Stimulated activated CD8-positive, alpha-beta memory T cell treated with anti-CD3 and anti-CD28 coated beads, Interleukin-15, amount 100 ng/mL, for 24 hours (primary cell): ENCODE results near the gene CPNE1.

Source experiments
- DNase-seq: peaks from one replicate; pipeline ENCODE4 v3.0.0-alpha.2; 2020; ENCODE audit warnings: low read depth

The CPNE1 gene

GRCh38 chr20:35653893-35654292 is 10.8 kb downstream of the CPNE1 start:
- DNase-seq: no peak

- no peak for DNase-seq
Observed at GRCh38 chr20:35653430-35653734, 11.3 kb downstream of the CPNE1 start.

- no peak for DNase-seq
Observed at GRCh38 chr20:35652641-35653429, 11.9 kb downstream of the CPNE1 start.

GRCh38 chr20:35651958-35652357 is 12.7 kb downstream of the CPNE1 start:
- DNase-seq: no peak

- DNase-seq: no peak
Observed at GRCh38 chr20:35650632-35651031, 14.1 kb downstream of the CPNE1 start.

- no peak for DNase-seq
Observed at GRCh38 chr20:35648836-35649235, 15.9 kb downstream of the CPNE1 start.

GRCh38 chr20:35644806-35645205 is 19.9 kb downstream of the CPNE1 start:
- DNase-seq: no peak

- DNase-seq: no peak
Observed at GRCh38 chr20:35643045-35643444, 21.7 kb downstream of the CPNE1 start.

GRCh38 chr20:35641743-35642142 is 23.0 kb downstream of the CPNE1 start:
- no peak for DNase-seq

- no peak for DNase-seq
Observed at GRCh38 chr20:35640724-35641123, 24.0 kb downstream of the CPNE1 start.

GRCh38 chr20:35638751-35639150 is 25.9 kb downstream of the CPNE1 start:
- no peak for DNase-seq

- DNase-seq: no peak
Observed at GRCh38 chr20:35637276-35637675, 27.4 kb downstream of the CPNE1 start.

GRCh38 chr20:35636095-35636494 is 28.6 kb downstream of the CPNE1 start:
- DNase-seq: no peak

GRCh38 chr20:35635652-35636051 is 29.0 kb downstream of the CPNE1 start:
- DNase-seq: no peak

GRCh38 chr20:35632539-35633115 is 32.1 kb downstream of the CPNE1 start:
- no peak for DNase-seq

GRCh38 chr20:35630636-35631035 is 34.1 kb downstream of the CPNE1 start:
- no peak for DNase-seq

- DNase-seq: no peak
Observed at GRCh38 chr20:35629427-35630145, 35.1 kb downstream of the CPNE1 start.

GRCh38 chr20:35627121-35627520 is 37.6 kb downstream of the CPNE1 start:
- no peak for DNase-seq

GRCh38 chr20:35626386-35627001 is 38.2 kb downstream of the CPNE1 start:
- no peak for DNase-seq

- DNase-seq: no peak
Observed at GRCh38 chr20:35625584-35626385, 38.9 kb downstream of the CPNE1 start.

GRCh38 chr20:35621560-35621946 is 43.1 kb downstream of the CPNE1 start:
- no peak for DNase-seq
